Measurements from ENCODE around the gene PHLDB2.

Gene PHLDB2

GRCh38 chr3:111965484-111965883, 106.4 kb downstream of the PHLDB2 start:
- no peak for DNase-seq (ENCODE audit: low spot score)

GRCh38 chr3:111967068-111967467, 108.0 kb downstream of the PHLDB2 start:
- DNase-seq (ENCODE audit: low spot score): no peak

GRCh38 chr3:111967651-111968274, 108.7 kb downstream of the PHLDB2 start:
- peak; percentile 83 for DNase-seq (ENCODE audit: low spot score)

- no peak for DNase-seq (ENCODE audit: low spot score)
These were observed 109.4 kb downstream of the PHLDB2 start for GRCh38 chr3:111968319-111969054.

GRCh38 chr3:111970376-111970775, 111.3 kb downstream of the PHLDB2 start:
- no peak for DNase-seq (ENCODE audit: low spot score)

GRCh38 chr3:111971533-111972130, 112.6 kb downstream of the PHLDB2 start:
- no peak for DNase-seq (ENCODE audit: low spot score)

GRCh38 chr3:111972891-111973290, 113.8 kb downstream of the PHLDB2 start:
- no peak for DNase-seq (ENCODE audit: low spot score)

- DNase-seq (ENCODE audit: low spot score): no peak
These were observed 116.1 kb downstream of the PHLDB2 start for GRCh38 chr3:111975131-111975530.

GRCh38 chr3:111976254-111976653, 117.2 kb downstream of the PHLDB2 start:
- no peak for DNase-seq (ENCODE audit: low spot score)

- peak; percentile 98 for DNase-seq (ENCODE audit: low spot score)
These were observed 119.7 kb downstream of the PHLDB2 start, which contains the start of gene ABHD10 for GRCh38 chr3:111978583-111979433. Gene ABHD10, plus strand, starts transcription at chr3:111979026. Its CDS starts 36 bp downstream, at chr3:111979062.

- no peak for DNase-seq (ENCODE audit: low spot score)
These were observed 120.5 kb downstream of the PHLDB2 start for GRCh38 chr3:111979434-111980038.

GRCh38 chr3:111980716-111981456, 121.8 kb downstream of the PHLDB2 start:
- no peak for DNase-seq (ENCODE audit: low spot score)

- no peak for DNase-seq (ENCODE audit: low spot score)
These were observed 122.3 kb downstream of the PHLDB2 start for GRCh38 chr3:111981457-111981763.

- no peak for DNase-seq (ENCODE audit: low spot score)
These were observed 125.7 kb downstream of the PHLDB2 start for GRCh38 chr3:111984636-111985298.

- DNase-seq (ENCODE audit: low spot score): no peak
These were observed 127.7 kb downstream of the PHLDB2 start for GRCh38 chr3:111986800-111987199.

- peak; percentile 61 for DNase-seq (ENCODE audit: low spot score)
These were observed 130.1 kb downstream of the PHLDB2 start for GRCh38 chr3:111989061-111989678.

GRCh38 chr3:111993038-111993437, 134.0 kb downstream of the PHLDB2 start:
- no peak for DNase-seq (ENCODE audit: low spot score)

- no peak for DNase-seq (ENCODE audit: low spot score)
These were observed 139.8 kb downstream of the PHLDB2 start, which contains the start of gene TAGLN3 for GRCh38 chr3:111998636-111999483. Gene TAGLN3, plus strand, starts transcription at chr3:111998922. Its CDS starts 501 bp downstream, at chr3:111999423.
